GM23338 (cell line): ENCODE results near the gene SOX13. TPM values are rescaled to one million over a fixed set of nuclear protein-coding genes. Genes with fewer than 3 reads are reported as not detected.

Experiments
- ATAC-seq: fragments of 200-7000 bp; cut with Tn5 transposase; 3 replicates; pipeline ENCODE4 v1.9.1; 2020
- DNase-seq: peaks from one replicate; pipeline ENCODE4 v3.0.0-alpha.2; 2015; ENCODE audit warnings: low spot score
- H2AFZ ChIP-seq: fragments of 200-600 bp; sonication (generic); 2 replicates; pipeline ENCODE4 v1.8.0; 2016; ENCODE audit warnings: antibody characterized with exemption, mild to moderate bottlenecking, moderate library complexity
- H3F3A ChIP-seq: fragments of 200-600 bp; sonication (generic); replicated peaks from 2 replicates; pipeline ENCODE4 v1.8.0; 2017; ENCODE audit warnings: antibody characterized with exemption, mixed run types, low read depth
- H3K27ac ChIP-seq: fragments of 200-600 bp; sonication (generic); 2 replicates; pipeline ENCODE4 v1.6.1; 2016; ENCODE audit warnings: low read depth
- H3K27me3 ChIP-seq: fragments of 200-600 bp; sonication (generic); 2 replicates; pipeline ENCODE4 v1.8.0; 2016; ENCODE audit warnings: mild to moderate bottlenecking, mixed run types, moderate library complexity; ENCODE audit not compliant: insufficient read depth
- H3K36me3 ChIP-seq: fragments of 200-600 bp; sonication (generic); 2 replicates; pipeline ENCODE4 v1.8.0; 2016; ENCODE audit warnings: mild to moderate bottlenecking; ENCODE audit not compliant: insufficient read depth
- H3K4me1 ChIP-seq: fragments of 200-600 bp; sonication (generic); 2 replicates; pipeline ENCODE4 v1.8.0; 2016; ENCODE audit warnings: mild to moderate bottlenecking, moderate library complexity; ENCODE audit not compliant: insufficient read depth
- H3K4me2 ChIP-seq: fragments of 200-600 bp; sonication (generic); 2 replicates; pipeline ENCODE4 v1.7.1; 2017; ENCODE audit warnings: mixed run types
- H3K4me3 ChIP-seq: fragments of 200-600 bp; sonication (generic); 2 replicates; pipeline ENCODE4 v1.6.1; 2016; ENCODE audit warnings: mixed run types
- H3K79me2 ChIP-seq: fragments of 200-600 bp; sonication (generic); replicated peaks from 2 replicates; pipeline ENCODE4 v1.8.0; 2017; ENCODE audit warnings: mild to moderate bottlenecking; ENCODE audit not compliant: insufficient read depth
- H3K9me2 ChIP-seq: fragments of 200-600 bp; sonication (generic); 2 replicates; pipeline ENCODE4 v1.8.0; 2017; ENCODE audit not compliant: insufficient read depth
- H4K20me1 ChIP-seq: fragments of 200-600 bp; sonication (generic); replicated peaks from 2 replicates; pipeline ENCODE4 v1.8.0; 2017; ENCODE audit warnings: mild to moderate bottlenecking; ENCODE audit not compliant: insufficient read depth
- H3K27ac Mint-ChIP-seq: 2 replicates; pipeline ENCODE4 v1.8.0; 2020; ENCODE audit warnings: inconsistent platforms, mild to moderate bottlenecking, moderate library complexity, mixed read lengths
- H3K27me3 Mint-ChIP-seq: 3 replicates; pipeline ENCODE4 v1.8.0; 2022; ENCODE audit warnings: low read depth, mild to moderate bottlenecking, moderate library complexity, mixed read lengths, inconsistent platforms; ENCODE audit not compliant: insufficient read depth, poor library complexity
- H3K36me3 Mint-ChIP-seq: 3 replicates; pipeline ENCODE4 v1.8.0; 2021; ENCODE audit warnings: low read depth, mild to moderate bottlenecking, inconsistent platforms, moderate library complexity, mixed read lengths
- H3K4me1 Mint-ChIP-seq: 3 replicates; pipeline ENCODE4 v1.8.0; 2020; ENCODE audit warnings: mild to moderate bottlenecking, inconsistent platforms, mixed read lengths
- H3K4me3 Mint-ChIP-seq: 3 replicates; pipeline ENCODE4 v1.8.0; 2021; ENCODE audit warnings: moderate library complexity, mild to moderate bottlenecking, inconsistent platforms, mixed read lengths
- H3K9me3 Mint-ChIP-seq: 3 replicates; pipeline ENCODE4 v1.8.0; 2020; ENCODE audit warnings: moderate library complexity, mild to moderate bottlenecking, inconsistent platforms, mixed read lengths
- CTCF ChIP-seq, 2 experiments: fragments of 200-600 bp in 1 of 2; sonication (generic) in 1 of 2; conservative IDR thresholded peaks; 2 replicates each; pipeline versions ENCODE4 v1.5.1 to v1.6.1; 2016 to 2017; ENCODE audit warnings: antibody characterized with exemption in 2 of 2, low read depth in 2 of 2, mild to moderate bottlenecking in 2 of 2, moderate library complexity in 1 of 2
- EZH2 ChIP-seq: fragments of 200-600 bp; sonication (generic); IDR thresholded peaks from one replicate; pipeline ENCODE4 v1.8.0; 2017; ENCODE audit warnings: antibody characterized with exemption, mild to moderate bottlenecking, low read depth; ENCODE audit not compliant: unreplicated experiment
- EZH2phosphoT487 ChIP-seq: fragments of 200-600 bp; sonication (generic); IDR thresholded peaks from one replicate; pipeline ENCODE4 v1.8.1; 2018; ENCODE audit warnings: antibody characterized with exemption; ENCODE audit not compliant: unreplicated experiment
- NANOG ChIP-seq: IDR thresholded peaks from 2 replicates; pipeline ENCODE4 v1.6.1; 2016; ENCODE audit warnings: antibody characterized with exemption, borderline replicate concordance
- POLR2AphosphoS5 ChIP-seq: IDR thresholded peaks from 2 replicates; pipeline ENCODE4 v1.6.1; 2016; ENCODE audit warnings: antibody characterized with exemption, low read depth
- REST ChIP-seq: IDR thresholded peaks from one replicate; pipeline ENCODE4 v1.6.1; 2018; ENCODE audit warnings: antibody characterized with exemption; ENCODE audit not compliant: unreplicated experiment
- ZNF331 ChIP-seq: fragments of 250-450 bp; sonication (Bioruptor Pico); IDR thresholded peaks from 2 replicates; pipeline ENCODE4 v1.5.0; 2020; ENCODE audit warnings: low read depth, mild to moderate bottlenecking, moderate library complexity
- ZNF462 ChIP-seq: fragments of 250-450 bp; sonication (Bioruptor Pico); IDR thresholded peaks from 2 replicates; pipeline ENCODE4 v1.5.0; 2020; ENCODE audit warnings: mild to moderate bottlenecking, moderate library complexity
- polyA plus RNA-seq: library from polyadenylated mRNA; unstranded; fragments of >200 nt; fragmentation: Nextera tagmentation; extraction: Ambion mirVana; gene quantifications from 2 replicates; pipeline ENCODE4 v1.2.1, GENCODE V29; 2016
- total RNA-seq: library from RNA; depleted of rRNA; stranded (reverse); fragments of >200 nt; shearing (Covaris generic); gene quantifications from 2 replicates; pipeline ENCODE4 v1.2.3, GENCODE V29; 2014

The SOX13 gene
- total and polyA plus RNA-seq, 2 experiments from 2014 or later, result 28.6 to 123 TPM

- peak; percentile 32 for TF ChIP-seq REST
These were observed at the start of gene SOX13 (continued) for GRCh38 chr1:204072931-204073836.

GRCh38 chr1:204025917-204026707 lies 46.8 kb upstream of the SOX13 start:
- H3K27ac Mint-ChIP-seq, result no peak overlapping the region; the same call in 1 of the 2 replicates
- peak overlapping the region; percentile 99 for H2AFZ ChIP-seq
- ATAC-seq, result peak; percentile 73

More at GRCh38 chr1:204025917-204026707, 46.8 kb upstream of the SOX13 start:
- H3K4me1 Mint-ChIP-seq, result peaks cover 14% of the 10 kb centered on the region
- H3F3A ChIP-seq, result no peaks in the 10 kb centered on the region
- peak overlapping the region; percentile 64 for H3K4me2 ChIP-seq
- DNase-seq, result peak; percentile 43
- H3K36me3 Mint-ChIP-seq, result no peaks in the 10 kb centered on the region
- H3K4me3 Mint-ChIP-seq, result no peak overlapping the region
- H3K79me2 ChIP-seq, result no peaks in the 10 kb centered on the region
- TF ChIP-seq EZH2 (no peak), CTCF (conservative IDR thresholded peaks at IDR 0.05; ENCODE audit: low read depth in 2 of 2) (no peak), ZNF331 (CRISPR knock-in tag) (no peak), POLR2AphosphoS5 (no peak), NANOG (no peak), ZNF462 (CRISPR knock-in tag) (no peak), EZH2phosphoT487 (no peak)
- no peaks in the 10 kb centered on the region; the same call in 1 of the 2 replicates for H3K36me3 ChIP-seq
- peaks cover 5% of the 10 kb centered on the region for H3K27me3 Mint-ChIP-seq
- no peaks in the 10 kb centered on the region for H3K27me3 ChIP-seq
- H3K9me3 Mint-ChIP-seq, result no peaks in the 10 kb centered on the region
- H3K9me2 ChIP-seq, result no peaks in the 10 kb centered on the region
- no peak overlapping the region for H3K4me3 ChIP-seq
- H3K27ac ChIP-seq, result no peak overlapping the region
- H4K20me1 ChIP-seq, result no peaks in the 10 kb centered on the region
- peaks cover 22% of the 10 kb centered on the region for H3K4me1 ChIP-seq
